H1 (cell line): Measurements from ENCODE around the gene RBM17. TPM values are rescaled to one million over a fixed set of nuclear protein-coding genes. Genes with fewer than 3 reads are reported as not detected.
A peak's percentile ranks its signal among the peaks of the same experiment; 100 is the strongest.

Experiments used
- CTCF ChIA-PET: fragments of 300-600 bp; sonication (Branson Sonifier 250); formaldehyde crosslinking; loops from one replicate; lab custom pipeline; 2021; ENCODE audit not compliant: partially characterized antibody; lab: Charles Lee
- POLR2A ChIA-PET: fragments of 300-600 bp; sonication (Branson Sonifier 250); formaldehyde crosslinking; loops from one replicate; lab custom pipeline; 2021; ENCODE audit warnings: inconsistent platforms; ENCODE audit not compliant: partially characterized antibody; lab: Charles Lee
- DNase-seq, 2 experiments: peaks; one replicate each; pipeline versions ENCODE4 v3.0.0 to v3.0.0-alpha.2; 2010 to 2022; ENCODE audit warnings: low spot score in 2 of 2, low read depth in 1 of 2, mixed read lengths in 1 of 2
- FAIRE-seq: peaks from 2 replicates; lab custom pipeline; 2011; peaks lifted over from hg19 to GRCh38; lab: Jason Lieb, UNC
- H2AFZ ChIP-seq: 2 replicates; pipeline ENCODE4 v1.8.1; 2012; ENCODE audit warnings: low read length, inconsistent platforms
- H2AK5ac ChIP-seq: 2 replicates; pipeline ENCODE4 v1.6.1; 2013; ENCODE audit warnings: low read depth, low read length
- H2BK120ac ChIP-seq: replicated peaks from 2 replicates; pipeline ENCODE3; 2013; ENCODE audit warnings: low read depth, low read length, inconsistent platforms
- H2BK12ac ChIP-seq: 2 replicates; pipeline ENCODE4 v1.6.1; 2013; ENCODE audit warnings: low read depth, low read length
- H2BK15ac ChIP-seq: 2 replicates; pipeline ENCODE4 v1.6.1; 2013; ENCODE audit warnings: low read length
- H2BK20ac ChIP-seq: 2 replicates; pipeline ENCODE4 v1.6.1; 2013; ENCODE audit warnings: low read length
- H2BK5ac ChIP-seq: 2 replicates; pipeline ENCODE4 v1.6.1; 2013; ENCODE audit warnings: low read depth, low read length
- H3K14ac ChIP-seq: 2 replicates; pipeline ENCODE4 v1.6.1; 2013; ENCODE audit warnings: inconsistent platforms; ENCODE audit not compliant: insufficient read length
- H3K18ac ChIP-seq: 2 replicates; pipeline ENCODE4 v1.6.1; 2013; ENCODE audit warnings: low read length; ENCODE audit errors: extremely low read depth
- H3K23ac ChIP-seq: 2 replicates; pipeline ENCODE4 v1.6.1; 2013; ENCODE audit warnings: inconsistent platforms; ENCODE audit not compliant: insufficient read length
- H3K23me2 ChIP-seq: 2 replicates; pipeline ENCODE4 v1.6.1; 2013; ENCODE audit warnings: low read depth, low read length
- H3K27ac ChIP-seq: 2 replicates; pipeline ENCODE4 v1.6.1; 2011; ENCODE audit warnings: low read depth, low read length, inconsistent platforms
- H3K27me3 ChIP-seq, 4 experiments: replicated peaks in 1 of 4; 1 replicate in 1 of 4; 2 replicates in 3 of 4; pipeline versions ENCODE4 v1.6.1 to v1.8.1; 2011 to 2013; ENCODE audit warnings: low read length in 3 of 4, mild to moderate bottlenecking in 3 of 4, inconsistent platforms in 2 of 4, mixed read lengths in 2 of 4, moderate library complexity in 1 of 4; ENCODE audit not compliant: control insufficient read depth in 3 of 4, insufficient read depth in 3 of 4; ENCODE audit errors: extremely low read depth in 1 of 4
- H3K36me3 ChIP-seq, 4 experiments: 2 replicates each; pipeline versions ENCODE4 v1.6.1 to v1.8.1; 2011 to 2013; ENCODE audit warnings: mild to moderate bottlenecking in 4 of 4, low read length in 3 of 4, moderate library complexity in 2 of 4, control low read depth in 1 of 4, inconsistent platforms in 1 of 4; ENCODE audit not compliant: insufficient read depth in 4 of 4, control insufficient read depth in 2 of 4
- H3K4ac ChIP-seq: replicated peaks from 2 replicates; pipeline ENCODE3; 2013; ENCODE audit warnings: low read length, low read depth, mixed read lengths, inconsistent platforms; ENCODE audit not compliant: insufficient read length
- H3K4me1 ChIP-seq, 4 experiments: replicated peaks in 1 of 4; 1 replicate in 1 of 4; 2 replicates in 3 of 4; pipeline versions ENCODE4 v1.6.1 to v1.8.1; 2011 to 2013; ENCODE audit warnings: low read length in 3 of 4, inconsistent platforms in 2 of 4, mixed read lengths in 1 of 4; ENCODE audit not compliant: insufficient read depth in 4 of 4, control insufficient read depth in 3 of 4
- H3K4me2 ChIP-seq, 2 experiments: 2 replicates each; pipeline versions ENCODE4 v1.6.1 to v1.8.1; 2011 to 2013; ENCODE audit warnings: low read depth in 2 of 2, low read length in 2 of 2, control low read depth in 1 of 2, inconsistent platforms in 1 of 2, mild to moderate bottlenecking in 1 of 2; ENCODE audit not compliant: insufficient read depth in 1 of 2
- H3K4me3 ChIP-seq, 4 experiments: fragments of 200-600, 300-600 bp in 1 of 4; sonication (generic), shearing (Covaris generic), sonication (Bioruptor Twin) in 1 of 4; 2 replicates each; pipeline versions ENCODE4 v1.5.1 to v1.8.1; 2011 to 2016; ENCODE audit warnings: low read length in 4 of 4, low read depth in 3 of 4, control low read depth in 2 of 4, inconsistent platforms in 2 of 4, mild to moderate bottlenecking in 2 of 4, mixed read lengths in 1 of 4, moderate library complexity in 1 of 4; ENCODE audit not compliant: insufficient read depth in 2 of 4; ENCODE audit errors: extremely low read depth in 1 of 4
- H3K56ac ChIP-seq: replicated peaks from 2 replicates; pipeline ENCODE3; 2013; ENCODE audit warnings: low read depth, mild to moderate bottlenecking, mixed read lengths, low read length, inconsistent platforms; ENCODE audit not compliant: insufficient read length
- H3K79me1 ChIP-seq: 2 replicates; pipeline ENCODE4 v1.6.1; 2013; ENCODE audit warnings: low read depth, low read length, control low read depth
- H3K79me2 ChIP-seq, 2 experiments: 2 replicates each; pipeline versions ENCODE4 v1.6.1 to v1.8.1; 2012 to 2013; ENCODE audit warnings: low read length in 2 of 2, mild to moderate bottlenecking in 2 of 2, inconsistent platforms in 1 of 2; ENCODE audit not compliant: insufficient read depth in 2 of 2, control insufficient read depth in 1 of 2
- H3K9ac ChIP-seq, 4 experiments: replicated peaks in 1 of 4; 1 replicate in 1 of 4; 2 replicates in 3 of 4; pipeline versions ENCODE4 v1.6.1 to v1.8.1; 2011 to 2013; ENCODE audit warnings: low read depth in 3 of 4, low read length in 3 of 4, control low read depth in 2 of 4, mild to moderate bottlenecking in 2 of 4, moderate library complexity in 2 of 4, inconsistent platforms in 1 of 4; ENCODE audit errors: extremely low read depth in 1 of 4
- H3K9me3 ChIP-seq, 2 experiments: 2 replicates each; pipeline versions ENCODE4 v1.6.1 to v1.8.1; 2012 to 2013; ENCODE audit warnings: mild to moderate bottlenecking in 2 of 2, moderate library complexity in 2 of 2, control low read depth in 1 of 2, inconsistent platforms in 1 of 2, low read depth in 1 of 2, low read length in 1 of 2, mixed read lengths in 1 of 2; ENCODE audit not compliant: insufficient read depth in 2 of 2
- H4K20me1 ChIP-seq, 2 experiments: replicated peaks in 1 of 2; 2 replicates each; pipeline versions ENCODE3 to v1.8.1; 2011 to 2013; ENCODE audit warnings: inconsistent platforms in 2 of 2, low read length in 2 of 2, mild to moderate bottlenecking in 1 of 2; ENCODE audit not compliant: insufficient read depth in 2 of 2, control insufficient read depth in 1 of 2
- H4K5ac ChIP-seq: 2 replicates; pipeline ENCODE4 v1.6.1; 2013; ENCODE audit warnings: low read length, low read depth, mixed read lengths, inconsistent platforms; ENCODE audit not compliant: insufficient read length
- H4K8ac ChIP-seq: 2 replicates; pipeline ENCODE4 v1.8.0; 2013; ENCODE audit warnings: mild to moderate bottlenecking, moderate library complexity, low read length, inconsistent platforms; ENCODE audit not compliant: insufficient read depth; ENCODE audit errors: extremely low read depth
- H4K91ac ChIP-seq: replicated peaks from 2 replicates; pipeline ENCODE3; 2013; ENCODE audit warnings: low read length, mixed read lengths, inconsistent platforms; ENCODE audit not compliant: insufficient read length
- ASH2L ChIP-seq: fragments of 200-600, 300-600 bp; sonication (generic); IDR thresholded peaks from one replicate; pipeline ENCODE4 v1.7.1; 2017; ENCODE audit warnings: low read length
- CBX5 ChIP-seq: fragments of 300-800, 300-1000 bp; sonication (generic); IDR thresholded peaks from 2 replicates; pipeline ENCODE4 v1.7.1; 2016; ENCODE audit warnings: antibody characterized with exemption, low read length, low read depth
- E2F6 ChIP-seq: IDR thresholded peaks from 2 replicates; pipeline ENCODE4 v1.6.1; 2012; ENCODE audit warnings: inconsistent platforms
- PHF8 ChIP-seq: fragments of 200-600 bp; sonication (generic); conservative IDR thresholded peaks from 2 replicates; pipeline ENCODE4 v1.7.1; 2012; ENCODE audit warnings: low read depth, mild to moderate bottlenecking, inconsistent platforms, low read length, moderate library complexity
- POLR2AphosphoS5 ChIP-seq: IDR thresholded peaks from 2 replicates; pipeline ENCODE4 v1.6.1; 2011; ENCODE audit warnings: low read depth, low read length
- RXRA ChIP-seq: IDR thresholded peaks from 2 replicates; pipeline ENCODE4 v1.6.1; 2011; ENCODE audit warnings: low read depth, mild to moderate bottlenecking, low read length, moderate library complexity; ENCODE audit not compliant: insufficient read depth
- SIN3A ChIP-seq, 2 experiments: IDR thresholded peaks in 1 of 2; conservative IDR thresholded peaks in 1 of 2; 2 replicates each; pipeline ENCODE4 v1.6.1; 2011 to 2012; ENCODE audit warnings: low read length in 2 of 2, improper control_type of control experiment in 1 of 2, low read depth in 1 of 2, mild to moderate bottlenecking in 1 of 2
- USF2 ChIP-seq: IDR thresholded peaks from 2 replicates; pipeline ENCODE4 v1.6.1; 2011; ENCODE audit warnings: low read length, improper control_type of control experiment
- WGBS, 2 experiments: shearing (Covaris generic) in 1 of 2; methylation state at CpG; one replicate each; pipeline versions ENCODE4 v1.1.6 to v1.1.7; 2013 to 2015; ENCODE audit warnings: low lambda C conversion rate in 2 of 2, mixed read lengths in 2 of 2, inconsistent platforms in 1 of 2, low coverage in 1 of 2, missing lambda C conversion rate in 1 of 2; ENCODE audit not compliant: insufficient replicate concordance in 2 of 2, insufficient coverage in 1 of 2, insufficient read length in 1 of 2; ENCODE audit errors: extremely low coverage in 1 of 2, missing lambda C conversion rate in 1 of 2; 5-methylcytosine and 5-hydroxymethylcytosine counted together
- polyA plus RNA-seq, 7 experiments: library from polyadenylated mRNA; depleted of rRNA in 3 of 7; stranded (reverse) in 5 of 7; unstranded in 2 of 7; fragments of >200 nt in 5 of 7; fragments of 200-250 nt in 2 of 7; gene quantifications; 1 replicate in 5 of 7; 2 replicates in 1 of 7; 4 replicates in 1 of 7; pipeline versions ENCODE4 v1.2.1 to v1.2.3, GENCODE V29; 2011 to 2013; ENCODE audit warnings: missing spikeins in 2 of 7, mixed read lengths in 2 of 7
- total RNA-seq: library from RNA; stranded (reverse); fragmentation: NEBNext Ultra II Directional; extraction: Animal tissue kit (Norgen Biotek cat#: 25700); gene quantifications from 2 replicates; pipeline ENCODE4 v1.2.1, GENCODE V29; 2021

Gene RBM17
- total and polyA plus RNA-seq, 2 of the 8 experiments (the other 6 are each of a cell fraction or from before 2014, with no cell fraction given), result 15.7 to 128 TPM

- Histone ChIP-seq H4K5ac (no peak overlapping the region), H4K8ac (no peak overlapping the region), H3K27me3 (0 out of 7 replicates have a peak, but pooled peaks cover 0 to 2% (median 0%) of the 10 kb centered on the region in 4 experiments), H3K27ac (no peak overlapping the region), H2BK20ac (no peak overlapping the region), H3K9me3 (no peaks in the 10 kb centered on the region), H3K9ac (no peak overlapping the region), H3K4ac (no peak overlapping the region), H3K79me1 (no peaks in the 10 kb centered on the region), H2BK120ac (no peak overlapping the region), H3K4me3 (no peak overlapping the region), H3K23ac (no peak overlapping the region), H2BK12ac (no peak overlapping the region), H4K91ac (no peak overlapping the region), H2BK15ac (no peak overlapping the region), H2AK5ac (no peak overlapping the region), H3K18ac (no peak overlapping the region), H3K14ac (no peak overlapping the region), H3K79me2 (no peaks in the 10 kb centered on the region), H3K4me2 (no peak overlapping the region; a peak in 1 of 4 replicates), H3K56ac (no peak overlapping the region), H3K23me2 (no peaks in the 10 kb centered on the region), H3K4me1 (peaks cover 0 to 12% (median 1%) of the 10 kb centered on the region in 4 experiments; a peak in 3 of 7 replicates), H3K36me3 (no peaks in the 10 kb centered on the region), H4K20me1 (no peaks in the 10 kb centered on the region), H2BK5ac (no peak overlapping the region), H2AFZ (0 out of 2 replicates have a peak overlapping the region, but pooled peaks have one; percentile 74)
- WGBS, 2 experiments, result 81% methylated on average over 22 of the region's 22 CpGs; no CpG with 5 or more reads in 1 of the 2 experiments
- POLR2A ChIA-PET, result interaction anchor here (0.9 to 1.8 kb wide), 3 partner anchors 13 to 69 kb away, joined by 3 to 7 read pairs (median 4); partner anchors contain the start of gene PFKFB3
- DNase-seq, result no peak
- FAIRE-seq, result no peak
- no peak for TF ChIP-seq USF2
- no peak for TF ChIP-seq RXRA
- no peak for TF ChIP-seq CBX5
- no peak for TF ChIP-seq POLR2AphosphoS5
- TF ChIP-seq E2F6, result peak; percentile 33; the same call in 1 of the 2 replicates
- no peak for TF ChIP-seq ASH2L
- TF ChIP-seq PHF8, result no peak
- TF ChIP-seq SIN3A (conservative IDR thresholded peaks at IDR 0.05 in 1 of 2, IDR thresholded peaks at IDR 0.05 in 1 of 2; ENCODE audit: low read depth in 1 of 2, low read length in 2 of 2), result no peak
- CTCF ChIA-PET, result interaction anchor here (0.6 to 6.4 kb wide), 7 partner anchors 10 to 280 kb away, joined by 3 to 51 read pairs (median 3); no protein-coding TSS in a partner anchor
Observed at GRCh38 chr10:6133331-6134098, 44.7 kb downstream of the RBM17 start.
